CD4-positive, alpha-beta memory T cell (primary cell): Measurements from ENCODE around the gene AFTPH. TPM values are rescaled to one million over a fixed set of nuclear protein-coding genes. Genes with fewer than 3 reads are reported as not detected.

Experiments used
- CTCF ChIA-PET: fragments of 350-600 bp; sonication (Branson Sonifier 250); formaldehyde crosslinking; loops from one replicate; lab custom pipeline; 2021; ENCODE audit warnings: inconsistent platforms; ENCODE audit not compliant: partially characterized antibody; lab: Charles Lee
- POLR2A ChIA-PET: fragments of 350-600 bp; sonication (Branson Sonifier 250); formaldehyde crosslinking; loops from one replicate; lab custom pipeline; 2021; ENCODE audit not compliant: partially characterized antibody; lab: Charles Lee
- DNase-seq, 5 donors: peaks; one replicate each; pipeline versions ENCODE4 v3.0.0 to v3.0.0-alpha.2; 2020 to 2022; ENCODE audit warnings: mixed read lengths in 1 of 5
- H3K27ac ChIP-seq: one replicate; pipeline ENCODE4 v1.7.0; 2013; ENCODE audit warnings: low read depth, low read length
- H3K27me3 ChIP-seq: 2 replicates; pipeline ENCODE4 v1.7.0; 2013; ENCODE audit warnings: mild to moderate bottlenecking, low read length, moderate library complexity; ENCODE audit not compliant: insufficient read depth
- H3K36me3 ChIP-seq: 2 replicates; pipeline ENCODE4 v1.7.0; 2013; ENCODE audit warnings: mild to moderate bottlenecking, low read length, moderate library complexity; ENCODE audit not compliant: insufficient read depth
- H3K4me1 ChIP-seq: 2 replicates; pipeline ENCODE4 v1.7.0; 2013; ENCODE audit warnings: mild to moderate bottlenecking, low read length, moderate library complexity; ENCODE audit not compliant: insufficient read depth
- H3K4me3 ChIP-seq, 2 donors: one replicate each; pipeline ENCODE4 v1.7.0; 2013; ENCODE audit warnings: low read length in 2 of 2, mild to moderate bottlenecking in 1 of 2
- H3K9me3 ChIP-seq, 2 donors: one replicate each; pipeline ENCODE4 v1.7.0; 2013; ENCODE audit warnings: low read length in 2 of 2, control low read depth in 1 of 2; ENCODE audit not compliant: control insufficient read depth in 1 of 2
- H3K27ac Mint-ChIP-seq, 7 donors: one replicate each; pipeline ENCODE4 v1.8.0; 2020 to 2021; ENCODE audit warnings: mixed read lengths in 7 of 7, mild to moderate bottlenecking in 6 of 7, inconsistent platforms in 3 of 7, moderate library complexity in 3 of 7
- H3K27me3 Mint-ChIP-seq, 2 donors: one replicate each; pipeline ENCODE4 v1.8.0; 2020 to 2021; ENCODE audit warnings: mixed read lengths in 2 of 2
- H3K36me3 Mint-ChIP-seq, 2 donors: one replicate each; pipeline ENCODE4 v1.8.0; 2020 to 2021; ENCODE audit warnings: mixed read lengths in 2 of 2, inconsistent platforms in 1 of 2, mild to moderate bottlenecking in 1 of 2
- H3K4me1 Mint-ChIP-seq, 4 donors: one replicate each; pipeline ENCODE4 v1.8.0; 2020 to 2021; ENCODE audit warnings: mixed read lengths in 4 of 4, mild to moderate bottlenecking in 1 of 4
- H3K4me3 Mint-ChIP-seq, 8 donors: one replicate each; pipeline ENCODE4 v1.8.0; 2020 to 2021; ENCODE audit warnings: mixed read lengths in 8 of 8, mild to moderate bottlenecking in 7 of 8, moderate library complexity in 6 of 8, inconsistent platforms in 3 of 8
- H3K9me3 Mint-ChIP-seq, 8 donors: one replicate each; pipeline ENCODE4 v1.8.0; 2020 to 2021; ENCODE audit warnings: mixed read lengths in 8 of 8, mild to moderate bottlenecking in 5 of 8, inconsistent platforms in 3 of 8, moderate library complexity in 1 of 8
- intact Hi-C: fragments of 100-400 bp; cut with micrococcal nuclease; formaldehyde crosslinking; loops from one replicate; pipeline ENCODE4 v1.15.1; 2023
- polyA plus RNA-seq, 2 donors: library from polyadenylated mRNA; unstranded; fragments of 300-500 nt; fragmentation: Illumina TruSeq; gene quantifications; one replicate each; pipeline ENCODE4 v1.2.3, GENCODE V29; 2021
- total RNA-seq, 2 experiments: library from RNA; stranded (reverse); gene quantifications; one replicate each; pipeline ENCODE4 v1.2.3, GENCODE V29; 2021

The AFTPH gene
- total and polyA plus RNA-seq, 4 experiments from 2014 or later, result 22.8 to 48.9 (median 38.7) TPM

DNA sequence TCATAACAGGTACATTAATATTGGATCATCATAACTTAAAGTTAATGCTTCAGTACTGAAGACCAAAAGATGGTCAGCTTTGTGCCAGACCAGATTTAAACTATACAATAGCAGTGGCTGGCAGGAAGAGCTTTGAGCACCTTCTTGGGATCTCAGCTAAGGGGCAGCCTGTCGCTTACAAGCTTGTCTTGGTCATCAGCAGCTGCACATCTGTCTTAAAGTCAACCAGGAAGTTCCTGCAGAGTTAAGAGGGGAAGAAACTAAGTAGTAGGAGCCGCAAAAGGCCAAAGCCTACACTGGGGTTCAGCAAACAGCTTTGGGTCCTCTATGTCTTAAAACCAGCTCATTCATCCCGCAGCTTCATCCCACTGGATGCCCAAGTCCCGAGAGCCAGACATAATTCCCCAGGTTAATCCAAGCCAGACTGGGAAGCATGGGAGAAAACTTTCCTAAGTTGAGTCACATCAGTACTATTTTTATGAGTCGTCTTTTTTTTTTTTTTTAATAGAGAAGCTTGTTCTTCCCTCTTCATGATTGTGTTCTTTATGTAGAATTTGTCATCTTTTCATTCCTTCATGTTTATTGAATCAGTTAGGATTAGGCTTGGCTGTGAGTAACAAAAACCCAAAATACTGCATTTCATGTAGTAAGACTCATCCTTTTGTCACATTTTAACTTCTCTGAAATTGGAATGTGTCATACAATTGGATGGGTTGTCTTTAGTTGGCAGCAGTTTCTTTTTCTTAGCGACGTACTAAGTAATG is 70.3 kb downstream of the AFTPH start:
- no peaks in the 10 kb centered on the region for H3K4me1 ChIP-seq
- intact Hi-C loops, result no loop called here
- CTCF ChIA-PET, result interaction anchor here (0.7 to 1.6 kb wide), 7 partner anchors 8 to 279 kb away, joined by 3 to 5 read pairs (median 3); no protein-coding TSS in a partner anchor
- no peaks in the 10 kb centered on the region for H3K27me3 ChIP-seq
- no peaks in the 10 kb centered on the region for H3K9me3 Mint-ChIP-seq
- DNase-seq, result no peak
- POLR2A ChIA-PET, result interaction anchor here (3.7 kb wide), 1 partner anchor 13 kb away, joined by 13 read pairs; no protein-coding TSS in a partner anchor
- no peaks in the 10 kb centered on the region for H3K9me3 ChIP-seq
- peaks cover 3 to 8% (median 3%) of the 10 kb centered on the region in 4 donors for H3K4me1 Mint-ChIP-seq
- H3K27ac ChIP-seq, result no peak overlapping the region
- H3K4me3 Mint-ChIP-seq, result no peak overlapping the region
- peak overlapping the region in 1 of 7 donors; percentile 16 for H3K27ac Mint-ChIP-seq
- no peak overlapping the region for H3K4me3 ChIP-seq
- H3K36me3 Mint-ChIP-seq, result peaks cover 21 to 24% of the 10 kb centered on the region in 2 donors
- no peaks in the 10 kb centered on the region for H3K27me3 Mint-ChIP-seq
- peaks cover 20% of the 10 kb centered on the region for H3K36me3 ChIP-seq

DNA sequence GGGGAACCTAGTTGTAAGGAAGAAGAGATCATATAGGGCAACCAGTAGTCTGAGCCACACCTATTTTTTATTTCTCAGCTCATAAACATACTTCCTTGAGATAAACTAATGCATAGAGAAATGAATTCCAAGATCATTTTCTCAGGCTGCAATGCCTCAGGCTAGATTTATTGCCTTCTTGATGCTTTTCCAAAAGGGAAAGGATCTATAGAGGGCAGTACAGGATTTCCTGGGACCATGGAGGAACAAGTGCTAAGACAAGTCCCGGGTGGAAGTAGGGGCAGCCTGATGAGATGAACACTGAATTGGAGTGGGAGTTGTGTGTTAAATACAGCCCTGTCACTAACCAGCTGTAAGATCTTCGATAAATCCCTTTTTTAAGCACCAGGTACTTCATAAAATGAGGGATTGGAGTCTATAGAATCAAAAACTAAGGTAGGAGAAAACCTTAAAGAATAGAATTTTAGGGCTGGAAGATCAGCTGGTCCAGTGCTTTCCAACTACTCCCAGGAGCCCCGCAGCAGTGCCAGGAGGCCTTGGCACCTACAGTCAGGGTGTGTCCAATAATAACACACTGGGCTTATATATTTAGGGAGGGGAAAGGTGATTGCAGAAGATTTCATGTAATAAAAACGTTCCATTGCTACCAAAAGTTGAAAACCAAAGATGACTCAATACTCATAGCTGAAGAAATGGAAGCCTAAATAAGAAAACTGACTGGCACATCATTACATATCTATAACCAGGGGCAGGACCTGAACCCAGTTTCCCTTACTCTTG is 71.5 kb downstream of the AFTPH start:
- no peak overlapping the region for H3K27ac Mint-ChIP-seq
- H3K9me3 Mint-ChIP-seq, result no peaks in the 10 kb centered on the region
- ChIA-PET POLR2A (interaction anchor here (3.7 kb wide), 1 partner anchor 12 kb away, joined by 13 read pairs; no protein-coding TSS in a partner anchor), CTCF (interaction anchor here (1.0 to 1.6 kb wide), 5 partner anchors 9 to 268 kb away, joined by 3 read pairs; no protein-coding TSS in a partner anchor)
- intact Hi-C loops, result no loop called here
- H3K9me3 ChIP-seq, result no peaks in the 10 kb centered on the region
- H3K27ac ChIP-seq, result no peak overlapping the region
- H3K4me1 Mint-ChIP-seq, result peaks cover 5 to 14% (median 8%) of the 10 kb centered on the region in 4 donors
- H3K4me1 ChIP-seq, result no peaks in the 10 kb centered on the region
- H3K4me3 Mint-ChIP-seq, result no peak overlapping the region
- H3K36me3 Mint-ChIP-seq, result peaks cover 13 to 16% of the 10 kb centered on the region in 2 donors
- H3K36me3 ChIP-seq, result peaks cover 14% of the 10 kb centered on the region
- H3K4me3 ChIP-seq, result no peak overlapping the region
- no peaks in the 10 kb centered on the region for H3K27me3 Mint-ChIP-seq
- no peak for DNase-seq
- no peaks in the 10 kb centered on the region for H3K27me3 ChIP-seq

DNA sequence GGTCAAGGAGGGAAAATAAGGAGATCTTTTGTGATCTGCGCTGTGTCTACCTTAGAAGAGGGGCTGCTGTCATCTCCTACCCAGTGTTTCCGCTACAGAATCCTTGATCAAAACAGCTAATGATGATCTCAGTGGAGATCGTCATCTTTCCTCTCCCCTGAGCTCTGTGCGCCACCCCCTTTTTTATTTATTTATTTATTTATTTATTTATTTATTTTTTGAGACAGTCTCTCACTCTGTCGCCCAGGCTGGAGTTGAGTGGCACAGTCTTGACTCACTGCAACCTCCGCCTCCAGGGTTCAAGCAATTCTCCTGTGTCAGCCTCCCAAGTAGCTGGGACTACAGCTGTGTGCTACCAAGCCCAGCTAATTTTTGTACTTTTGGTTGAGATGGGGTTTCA is 74.1 kb downstream of the AFTPH start:
- no peaks in the 10 kb centered on the region for H3K9me3 Mint-ChIP-seq
- H3K27me3 ChIP-seq, result no peaks in the 10 kb centered on the region
- no peak overlapping the region for H3K27ac ChIP-seq
- no peak overlapping the region for H3K4me3 ChIP-seq
- H3K27me3 Mint-ChIP-seq, result no peaks in the 10 kb centered on the region
- H3K4me1 Mint-ChIP-seq, result peaks cover 5 to 14% (median 8%) of the 10 kb centered on the region in 4 donors
- ChIA-PET CTCF (no interaction called here), POLR2A (no interaction called here)
- peak overlapping the region in 1 of 7 donors; percentile 3 for H3K27ac Mint-ChIP-seq
- no peaks in the 10 kb centered on the region for H3K9me3 ChIP-seq
- DNase-seq, result no peak
- no peaks in the 10 kb centered on the region for H3K4me1 ChIP-seq
- H3K4me3 Mint-ChIP-seq, result no peak overlapping the region
- no peaks in the 10 kb centered on the region for H3K36me3 Mint-ChIP-seq
- intact Hi-C loops, result no loop called here
- H3K36me3 ChIP-seq, result no peaks in the 10 kb centered on the region

DNA sequence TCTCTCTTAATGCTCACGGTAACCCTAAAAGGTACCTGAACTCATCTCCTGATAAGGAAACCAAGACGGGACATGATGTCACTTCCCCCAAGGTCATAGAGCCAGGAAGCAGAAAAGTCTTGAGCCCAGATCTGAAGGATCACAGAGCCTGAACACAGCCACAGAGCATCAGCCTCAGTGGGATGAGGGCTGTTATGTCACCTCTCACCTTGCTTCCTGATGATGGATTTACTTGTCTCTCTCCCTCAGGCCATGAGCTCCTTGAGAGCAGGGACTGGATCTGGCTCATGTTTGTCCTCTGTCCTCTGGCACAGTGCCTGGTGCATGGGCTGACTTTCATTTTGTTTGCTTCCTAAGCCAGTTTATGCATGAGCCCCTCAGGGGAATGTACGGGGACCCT is 75.3 kb downstream of the AFTPH start:
- Histone ChIP-seq H3K9me3 (no peaks in the 10 kb centered on the region), H3K4me3 (no peak overlapping the region), H3K27ac (no peak overlapping the region), H3K36me3 (no peaks in the 10 kb centered on the region), H3K27me3 (no peaks in the 10 kb centered on the region), H3K4me1 (no peaks in the 10 kb centered on the region)
- intact Hi-C loops, result no loop called here
- no peak overlapping the region for H3K4me3 Mint-ChIP-seq
- CTCF ChIA-PET, result interaction anchor here (0.6 to 1.4 kb wide), 5 partner anchors 9 to 273 kb away, joined by 3 to 5 read pairs (median 4); no protein-coding TSS in a partner anchor
- POLR2A ChIA-PET, result no interaction called here
- H3K27me3 Mint-ChIP-seq, result no peaks in the 10 kb centered on the region
- no peaks in the 10 kb centered on the region for H3K9me3 Mint-ChIP-seq
- DNase-seq, result no peak
- peaks cover 5 to 14% (median 8%) of the 10 kb centered on the region in 4 donors for H3K4me1 Mint-ChIP-seq
- peak overlapping the region in 3 of 7 donors; percentile 3 to 64 (median 23) for H3K27ac Mint-ChIP-seq
- H3K36me3 Mint-ChIP-seq, result no peaks in the 10 kb centered on the region

DNA sequence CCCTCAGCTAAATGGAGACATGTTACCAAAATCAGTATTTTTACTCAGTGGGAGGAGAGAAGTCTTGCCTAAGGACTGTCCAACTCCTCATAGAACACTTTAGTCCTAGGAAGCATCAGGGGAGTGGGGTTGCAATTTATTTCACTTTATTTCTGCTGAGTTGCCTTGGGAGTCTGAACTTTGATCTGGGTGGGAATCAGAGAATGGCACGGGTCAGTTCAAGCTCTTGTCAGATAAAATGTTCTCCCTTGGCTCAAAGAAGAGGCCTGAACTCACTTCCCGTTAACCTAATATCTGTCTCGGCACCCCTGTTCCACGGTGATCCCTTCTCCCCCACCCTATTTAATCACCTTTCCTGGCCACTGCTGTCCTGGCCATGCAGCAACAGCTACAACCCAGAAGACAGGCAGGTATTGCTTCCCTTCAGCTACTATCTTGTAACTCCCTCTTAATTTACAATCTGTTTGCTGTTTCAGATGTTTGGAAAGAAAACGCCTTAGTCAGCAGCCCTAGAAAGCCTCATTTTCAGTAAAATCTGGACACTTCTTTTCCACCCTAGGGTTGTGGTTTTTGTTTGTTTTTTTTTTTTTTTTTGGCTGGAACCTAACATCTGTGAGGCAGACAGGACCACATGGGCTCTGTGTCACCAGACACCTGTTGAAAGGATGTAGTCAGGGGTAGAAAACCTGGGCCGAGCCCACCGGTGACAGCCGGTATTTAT is 77.1 kb downstream of the AFTPH start:
- POLR2A ChIA-PET, result interaction anchor here (1.0 to 1.1 kb wide), 2 partner anchors 9 to 53 kb away, joined by 3 to 4 read pairs; partner anchors contain the start of gene SERTAD2

DNA sequence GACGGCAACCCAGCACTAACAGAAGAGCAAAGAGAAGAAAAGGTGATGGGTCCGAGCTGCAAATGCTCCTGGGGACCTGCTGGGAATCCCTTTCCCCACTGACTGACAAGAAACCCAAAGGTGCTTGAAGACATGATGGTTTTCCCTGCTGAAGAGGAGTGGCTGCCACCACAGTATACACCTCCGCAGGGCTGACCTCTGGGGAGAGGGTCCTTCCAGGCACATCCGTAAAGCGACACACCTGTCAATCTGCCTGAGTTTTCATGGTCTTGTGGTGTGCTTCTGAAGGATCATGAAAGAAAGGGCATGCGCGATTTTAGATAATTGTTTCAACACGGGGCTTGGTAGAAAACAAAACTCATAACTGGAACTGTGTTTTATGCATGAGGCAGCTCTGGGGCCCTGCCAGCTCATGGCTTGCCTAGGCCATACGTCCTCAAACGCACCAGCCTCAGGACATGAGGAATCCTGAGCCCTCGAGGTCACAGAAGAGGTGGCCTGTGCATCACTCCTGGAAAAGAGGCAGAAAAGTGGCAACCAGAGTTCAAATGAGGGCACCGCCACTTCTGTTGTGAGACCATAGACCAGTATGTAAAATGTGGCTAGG is 77.8 kb downstream of the AFTPH start:
- ChIA-PET POLR2A (no interaction called here), CTCF (interaction anchor here (1.1 kb wide), 1 partner anchor 10 kb away, joined by 3 read pairs; no protein-coding TSS in a partner anchor)
- Mint-ChIP-seq H3K4me3 (no peak overlapping the region), H3K36me3 (no peaks in the 10 kb centered on the region), H3K27me3 (no peaks in the 10 kb centered on the region), H3K9me3 (no peaks in the 10 kb centered on the region), H3K4me1 (peaks cover 5 to 26% (median 15%) of the 10 kb centered on the region in 4 donors), H3K27ac (no peak overlapping the region)
- intact Hi-C loops, result loop anchor here (10.0 kb wide), 2 partner anchors 453 to 457 kb away; partner anchors contain the start of genes CEP68 and PELI1
- Histone ChIP-seq H3K9me3 (no peaks in the 10 kb centered on the region), H3K4me3 (no peak overlapping the region), H3K27me3 (no peaks in the 10 kb centered on the region), H3K27ac (no peak overlapping the region), H3K4me1 (peaks cover 12% of the 10 kb centered on the region), H3K36me3 (no peaks in the 10 kb centered on the region)
- DNase-seq, result no peak

More for the DNA sequence above, 77.1 kb downstream of the AFTPH start:
- H3K4me3 Mint-ChIP-seq, result no peak overlapping the region
- H3K9me3 Mint-ChIP-seq, result no peaks in the 10 kb centered on the region
- H3K27me3 ChIP-seq, result no peaks in the 10 kb centered on the region
- peaks cover 5 to 19% (median 11%) of the 10 kb centered on the region in 4 donors for H3K4me1 Mint-ChIP-seq
- H3K36me3 Mint-ChIP-seq, result no peaks in the 10 kb centered on the region
- H3K9me3 ChIP-seq, result no peaks in the 10 kb centered on the region
- H3K27ac Mint-ChIP-seq, result no peak overlapping the region
- intact Hi-C loops, result loop anchor here (10.0 kb wide), 2 partner anchors 454 to 456 kb away; partner anchors contain the start of genes CEP68 and PELI1
- no peaks in the 10 kb centered on the region for H3K27me3 Mint-ChIP-seq
- H3K27ac ChIP-seq, result no peak overlapping the region
- CTCF ChIA-PET, result interaction anchor here (0.6 kb wide), 1 partner anchor 285 kb away, joined by 3 read pairs; no protein-coding TSS in a partner anchor
- DNase-seq, result no peak
- peaks cover 5% of the 10 kb centered on the region for H3K4me1 ChIP-seq
- H3K4me3 ChIP-seq, result no peak overlapping the region
- no peaks in the 10 kb centered on the region for H3K36me3 ChIP-seq
